Fibroblast of pulmonary artery (primary cell): ENCODE results near the gene KLK7.
"Not testable (repeated sequence)": the region's sequence is repeated elsewhere in the genome, so short reads cannot be mapped to it uniquely, and the experiment has no call there.

ENCODE experiments used
- DNase-seq: peaks from one replicate; pipeline ENCODE4 v3.0.0-alpha.2; 2010; ENCODE audit warnings: low read depth
- H3K4me3 ChIP-seq: replicated peaks from 2 replicates; pipeline ENCODE4 v1.5.1; 2011; ENCODE audit warnings: low read depth, mild to moderate bottlenecking, control low read depth, low read length, moderate library complexity
- CTCF ChIP-seq: IDR thresholded peaks from 2 replicates; pipeline ENCODE4 v1.5.1; 2011; ENCODE audit warnings: mild to moderate bottlenecking, control low read depth, low read length, inconsistent platforms; ENCODE audit errors: missing control alignments

The KLK7 gene

GRCh38 chr19:50998061-50998460, 14.3 kb upstream of the KLK7 start:
- TF ChIP-seq CTCF = no peak
- DNase-seq = no peak
- no peak overlapping the region for H3K4me3 ChIP-seq

GRCh38 chr19:50994129-50994528, 10.4 kb upstream of the KLK7 start:
- no peak overlapping the region for H3K4me3 ChIP-seq
- no peak for TF ChIP-seq CTCF
- no peak for DNase-seq

- DNase-seq = no peak
- no peak overlapping the region for H3K4me3 ChIP-seq
- TF ChIP-seq CTCF = no peak
These were observed 8.9 kb upstream of the KLK7 start for GRCh38 chr19:50992666-50993035.

- not testable (repeated sequence) for H3K4me3 ChIP-seq, DNase-seq
These were observed 699 bp upstream of the KLK7 start for GRCh38 chr19:50984416-50984815.

GRCh38 chr19:50982186-50982585, 1.5 kb downstream of the KLK7 start:
- no peak for TF ChIP-seq CTCF
- H3K4me3 ChIP-seq = no peak overlapping the region

GRCh38 chr19:50981587-50982146, 2.0 kb downstream of the KLK7 start:
- no peak for DNase-seq
- no peak for TF ChIP-seq CTCF
- no peak overlapping the region for H3K4me3 ChIP-seq

More at GRCh38 chr19:50982186-50982585, 1.5 kb downstream of the KLK7 start:
- DNase-seq = no peak

GRCh38 chr19:50980208-50980607, 3.5 kb downstream of the KLK7 start:
- no peak overlapping the region for H3K4me3 ChIP-seq
- DNase-seq = no peak
- no peak for TF ChIP-seq CTCF

- no peak overlapping the region for H3K4me3 ChIP-seq
- no peak for TF ChIP-seq CTCF
These were observed 4.0 kb downstream of the KLK7 start for GRCh38 chr19:50979758-50980157.

More at GRCh38 chr19:50979758-50980157, 4.0 kb downstream of the KLK7 start:
- DNase-seq = no peak
